ENCODE results near the gene ATP6V1C2.
"Not testable (repeated sequence)": the region's sequence is repeated elsewhere in the genome, so short reads cannot be mapped to it uniquely, and the experiment has no call there.

ATP6V1C2 gene

DNA sequence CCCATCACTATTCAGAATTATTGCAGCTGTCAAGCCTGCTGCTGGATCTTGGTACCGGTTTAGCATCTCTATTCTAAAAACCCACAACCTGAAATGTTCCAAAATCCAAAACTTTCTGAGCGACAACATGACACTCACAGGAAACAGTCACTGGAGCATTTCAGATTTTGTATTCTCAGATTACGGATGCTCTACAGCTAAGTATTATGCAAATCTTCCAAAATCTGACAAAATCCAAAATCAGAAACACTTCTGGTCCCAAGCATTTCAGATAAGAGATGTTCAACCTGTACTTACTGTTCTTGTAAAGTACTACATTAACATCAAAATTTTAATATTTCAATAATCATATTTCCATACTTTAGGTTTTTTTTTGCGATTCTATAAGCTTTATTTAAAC is 78.7 kb downstream of the ATP6V1C2 start:
- no peaks in the 10 kb centered on the region for H3K9me3 ChIP-seq (ENCODE audit: severe bottlenecking)
- no peak overlapping the region for H3K4me3 ChIP-seq (ENCODE audit: severe bottlenecking)
- H3K27ac ChIP-seq (ENCODE audit: poor library complexity, severe bottlenecking), result no peak overlapping the region
- peaks cover 89% of the 10 kb centered on the region for H3K36me3 ChIP-seq (ENCODE audit: low read depth)
- H3K27me3 ChIP-seq (ENCODE audit: insufficient read depth, poor library complexity, severe bottlenecking), result no peaks in the 10 kb centered on the region
- TF ChIP-seq, protein P1, sequence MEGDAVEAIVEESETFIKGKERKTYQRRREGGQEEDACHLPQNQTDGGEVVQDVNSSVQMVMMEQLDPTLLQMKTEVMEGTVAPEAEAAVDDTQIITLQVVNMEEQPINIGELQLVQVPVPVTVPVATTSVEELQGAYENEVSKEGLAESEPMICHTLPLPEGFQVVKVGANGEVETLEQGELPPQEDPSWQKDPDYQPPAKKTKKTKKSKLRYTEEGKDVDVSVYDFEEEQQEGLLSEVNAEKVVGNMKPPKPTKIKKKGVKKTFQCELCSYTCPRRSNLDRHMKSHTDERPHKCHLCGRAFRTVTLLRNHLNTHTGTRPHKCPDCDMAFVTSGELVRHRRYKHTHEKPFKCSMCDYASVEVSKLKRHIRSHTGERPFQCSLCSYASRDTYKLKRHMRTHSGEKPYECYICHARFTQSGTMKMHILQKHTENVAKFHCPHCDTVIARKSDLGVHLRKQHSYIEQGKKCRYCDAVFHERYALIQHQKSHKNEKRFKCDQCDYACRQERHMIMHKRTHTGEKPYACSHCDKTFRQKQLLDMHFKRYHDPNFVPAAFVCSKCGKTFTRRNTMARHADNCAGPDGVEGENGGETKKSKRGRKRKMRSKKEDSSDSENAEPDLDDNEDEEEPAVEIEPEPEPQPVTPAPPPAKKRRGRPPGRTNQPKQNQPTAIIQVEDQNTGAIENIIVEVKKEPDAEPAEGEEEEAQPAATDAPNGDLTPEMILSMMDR (IDR thresholded peaks at IDR 0.05; ENCODE audit: poor library complexity, severe bottlenecking), result no peak
- H3K4me1 ChIP-seq (ENCODE audit: insufficient read depth, poor library complexity, severe bottlenecking), result no peaks in the 10 kb centered on the region
- ATAC-seq (ENCODE audit: low read depth), result no peak
- DNase-seq (ENCODE audit: low spot score), result no peak

DNA sequence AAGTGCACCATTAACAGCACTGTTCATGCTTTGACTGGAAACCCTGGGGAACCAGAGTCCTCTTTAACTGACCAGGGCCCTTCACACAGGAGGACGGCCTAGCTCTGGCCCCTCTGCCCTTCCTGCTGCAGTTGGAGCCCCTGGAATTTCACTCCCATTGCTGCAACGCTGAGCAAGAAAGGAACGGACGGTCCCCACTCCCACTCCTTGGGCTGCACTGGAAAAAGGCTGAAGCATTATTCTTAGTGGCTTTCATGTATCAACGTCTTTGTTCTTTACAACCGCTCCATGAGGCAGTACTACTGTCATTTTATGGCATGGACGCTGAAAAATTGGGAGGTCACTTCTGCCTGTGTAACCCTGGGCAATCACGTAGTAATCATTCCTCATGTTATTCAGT is 81.2 kb downstream of the ATP6V1C2 start:
- no peak for ATAC-seq (ENCODE audit: low read depth)
- Histone ChIP-seq H3K9me3 (ENCODE audit: severe bottlenecking) (no peaks in the 10 kb centered on the region), H3K4me1 (ENCODE audit: insufficient read depth, poor library complexity, severe bottlenecking) (peaks cover under 1% of the 10 kb centered on the region), H3K27me3 (ENCODE audit: insufficient read depth, poor library complexity, severe bottlenecking) (no peaks in the 10 kb centered on the region), H3K36me3 (ENCODE audit: low read depth) (peaks cover 75% of the 10 kb centered on the region), H3K4me3 (ENCODE audit: severe bottlenecking) (no peak overlapping the region), H3K27ac (ENCODE audit: poor library complexity, severe bottlenecking) (no peak overlapping the region)
- DNase-seq (ENCODE audit: low spot score), result no peak
- TF ChIP-seq, protein P1 (IDR thresholded peaks at IDR 0.05; ENCODE audit: poor library complexity, severe bottlenecking), result no peak

DNA sequence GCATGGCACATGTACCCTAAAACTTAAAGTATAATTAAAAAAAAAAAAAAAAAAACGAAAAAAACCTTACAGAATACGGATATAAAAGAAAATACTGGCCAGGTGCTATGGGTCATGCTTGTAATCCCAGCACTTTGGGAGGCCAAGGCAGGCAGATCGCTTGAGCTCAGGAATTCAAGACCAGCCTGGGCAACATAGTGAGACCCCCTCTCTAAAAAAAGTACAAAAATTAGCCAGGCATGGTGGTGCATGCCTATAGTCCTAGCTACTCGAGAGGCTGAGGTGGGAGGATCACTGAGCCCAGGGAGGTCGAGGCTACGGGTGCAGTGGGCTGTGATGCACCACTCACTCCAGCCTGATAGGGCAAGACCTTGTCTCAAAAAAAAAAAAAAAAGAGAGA is 84.6 kb downstream of the ATP6V1C2 start:
- H3K4me3 ChIP-seq (ENCODE audit: severe bottlenecking); H3K27me3 ChIP-seq (ENCODE audit: insufficient read depth, poor library complexity, severe bottlenecking); DNase-seq (ENCODE audit: low spot score); H3K9me3 ChIP-seq (ENCODE audit: severe bottlenecking); H3K27ac ChIP-seq (ENCODE audit: poor library complexity, severe bottlenecking); ATAC-seq (ENCODE audit: low read depth): not testable (repeated sequence)
- Histone ChIP-seq H3K36me3 (ENCODE audit: low read depth) (peaks cover 75% of the 10 kb centered on the region), H3K4me1 (ENCODE audit: insufficient read depth, poor library complexity, severe bottlenecking) (peaks cover 24% of the 10 kb centered on the region)

DNA sequence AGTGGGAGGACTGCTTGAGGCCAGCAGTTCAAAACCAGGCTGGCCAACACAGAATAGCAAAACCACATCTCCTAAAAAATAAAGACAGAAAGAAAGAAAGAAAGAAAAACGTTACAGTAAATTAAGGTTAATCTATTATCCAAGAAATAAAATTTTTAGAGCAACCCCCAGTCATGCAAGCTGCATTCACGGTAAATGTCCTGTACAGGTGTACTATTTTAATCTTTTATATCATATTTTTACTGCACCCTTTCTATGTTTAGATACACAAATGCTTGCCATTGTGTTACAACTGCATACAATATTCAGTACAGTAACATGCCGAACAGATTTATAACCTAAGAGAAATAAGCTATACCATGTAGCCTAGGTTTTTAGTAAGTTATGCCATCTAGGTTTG is 85.1 kb downstream of the ATP6V1C2 start:
- no peak for ATAC-seq (ENCODE audit: low read depth)

GRCh38 chr2:10810202-10811161 is 89.1 kb downstream of the ATP6V1C2 start:
- peaks cover 26% of the 10 kb centered on the region for H3K4me1 ChIP-seq (ENCODE audit: insufficient read depth, poor library complexity, severe bottlenecking)
- ATAC-seq (ENCODE audit: low read depth) (no peak), DNase-seq (ENCODE audit: low spot score) (no peak)
- peak overlapping the region; percentile 75 for H3K27ac ChIP-seq (ENCODE audit: poor library complexity, severe bottlenecking)
- peaks cover 53% of the 10 kb centered on the region for H3K36me3 ChIP-seq (ENCODE audit: low read depth)
- H3K27me3 ChIP-seq (ENCODE audit: insufficient read depth, poor library complexity, severe bottlenecking), result no peaks in the 10 kb centered on the region
- TF ChIP-seq, protein P1 (IDR thresholded peaks at IDR 0.05; ENCODE audit: poor library complexity, severe bottlenecking), result no peak
- peak overlapping the region; percentile 98 for H3K4me3 ChIP-seq (ENCODE audit: severe bottlenecking)
- H3K9me3 ChIP-seq (ENCODE audit: severe bottlenecking), result no peaks in the 10 kb centered on the region

More for the DNA sequence above, 85.1 kb downstream of the ATP6V1C2 start:
- Histone ChIP-seq H3K9me3 (ENCODE audit: severe bottlenecking) (no peaks in the 10 kb centered on the region), H3K36me3 (ENCODE audit: low read depth) (peaks cover 75% of the 10 kb centered on the region), H3K4me1 (ENCODE audit: insufficient read depth, poor library complexity, severe bottlenecking) (peaks cover 26% of the 10 kb centered on the region), H3K27me3 (ENCODE audit: insufficient read depth, poor library complexity, severe bottlenecking) (no peaks in the 10 kb centered on the region), H3K27ac (ENCODE audit: poor library complexity, severe bottlenecking) (no peak overlapping the region), H3K4me3 (ENCODE audit: severe bottlenecking) (no peak overlapping the region)
- TF ChIP-seq, protein P1 (IDR thresholded peaks at IDR 0.05; ENCODE audit: poor library complexity, severe bottlenecking), result no peak
- DNase-seq (ENCODE audit: low spot score), result no peak
